HEK293T (cell line): ENCODE results near the gene SRGAP2C.
"Not testable (repeated sequence)": the region's sequence is repeated elsewhere in the genome, so short reads cannot be mapped to it uniquely, and the experiment has no call there.

ENCODE experiments used
- CTCF ChIA-PET: fragments of 350-600 bp; formaldehyde crosslinking; extraction: SDS; loops from one replicate; lab custom pipeline; 2021; ENCODE audit warnings: antibody characterized with exemption, inconsistent platforms; lab: Yijun Ruan, JAX
- POLR2A ChIA-PET: fragments of 350-600 bp; formaldehyde crosslinking; extraction: SDS; loops from one replicate; lab custom pipeline; 2020; ENCODE audit warnings: antibody characterized with exemption, inconsistent platforms; lab: Yijun Ruan, JAX
- DNase-seq: peaks from one replicate; pipeline ENCODE4 v3.0.0; 2012; ENCODE audit warnings: mixed read lengths; ENCODE audit errors: extremely low spot score
- TF ChIP-seq, protein P1 (sequence below): fragments of 450-650 bp; IDR thresholded peaks from 2 replicates; pipeline ENCODE4 v1.6.1; 2016

SRGAP2C gene

DNA sequence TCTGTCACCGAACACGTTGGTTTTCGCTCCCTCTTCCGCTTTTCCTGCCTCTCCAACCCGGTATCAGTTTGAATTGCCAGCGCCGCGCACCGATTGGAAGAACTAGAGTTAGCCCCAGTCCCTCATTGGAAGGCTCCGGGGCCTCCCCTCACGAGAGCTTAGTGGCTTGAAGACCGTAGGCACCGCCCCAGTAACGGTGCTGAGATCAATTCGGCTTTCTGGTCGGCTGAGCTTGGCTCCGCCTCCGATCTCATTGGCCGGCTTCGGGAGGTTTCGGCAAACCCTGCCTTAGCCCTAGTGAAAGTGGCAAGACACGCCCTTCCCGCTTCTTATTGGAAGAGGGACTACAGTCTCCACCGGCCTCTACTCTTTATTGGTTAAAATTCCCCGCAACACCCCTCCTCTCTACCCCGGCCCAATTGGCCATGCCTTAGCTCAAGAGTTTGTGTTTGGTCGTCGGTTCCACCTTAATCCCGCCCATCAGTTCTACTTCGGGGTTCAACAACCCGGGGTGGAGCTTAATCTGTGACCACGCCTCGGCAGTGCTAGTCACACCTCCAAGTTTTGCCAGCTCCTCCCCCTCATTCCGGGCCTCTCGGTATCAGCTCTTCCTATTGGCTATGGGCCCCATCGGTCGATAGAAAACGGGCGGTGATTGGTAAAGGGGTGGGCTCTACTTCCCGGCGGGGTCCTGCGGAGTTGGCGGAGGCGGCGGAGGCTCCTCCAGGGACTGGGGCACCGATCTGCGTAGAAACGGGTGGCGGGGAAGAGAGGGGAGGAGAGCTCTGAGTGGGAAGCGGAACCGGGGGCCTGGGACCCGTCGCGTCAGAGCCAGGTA, at the start of gene SRGAP2C, which contains the start of gene FAM72B:
SRGAP2C (plus strand) TSS at position 686 of the 838 bp plus-strand sequence. CDS start 2,472 bp downstream, outside the sequence.
FAM72B (minus strand) TSS at position 51 of the 838 bp plus-strand sequence. CDS start 851 bp downstream, outside the sequence.
- POLR2A ChIA-PET: not testable (repeated sequence)

DNA sequence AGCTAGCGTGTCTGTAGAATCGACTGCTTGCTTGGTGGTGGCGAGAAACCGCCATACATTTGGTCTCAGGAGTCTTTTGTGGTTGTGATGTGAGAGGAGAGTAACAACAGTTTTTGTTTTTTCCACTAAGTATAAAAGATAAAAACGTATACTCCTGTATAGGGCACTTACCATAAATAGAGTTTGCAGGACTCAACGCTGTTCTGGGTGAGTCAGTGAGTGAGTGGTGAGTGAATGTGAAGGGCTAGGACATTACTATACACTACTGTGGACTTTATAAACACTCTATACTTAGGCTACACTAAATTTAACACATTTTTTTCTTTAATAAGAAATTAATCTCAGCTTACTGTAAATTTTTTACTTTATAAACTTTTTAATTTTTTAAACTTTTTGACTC, 44.4 kb upstream of the SRGAP2C start:
- POLR2A ChIA-PET, CTCF ChIA-PET, DNase-seq: not testable (repeated sequence)

More for the DNA sequence above, at the start of gene SRGAP2C, which contains the start of gene FAM72B:
- TF ChIP-seq, protein P1, sequence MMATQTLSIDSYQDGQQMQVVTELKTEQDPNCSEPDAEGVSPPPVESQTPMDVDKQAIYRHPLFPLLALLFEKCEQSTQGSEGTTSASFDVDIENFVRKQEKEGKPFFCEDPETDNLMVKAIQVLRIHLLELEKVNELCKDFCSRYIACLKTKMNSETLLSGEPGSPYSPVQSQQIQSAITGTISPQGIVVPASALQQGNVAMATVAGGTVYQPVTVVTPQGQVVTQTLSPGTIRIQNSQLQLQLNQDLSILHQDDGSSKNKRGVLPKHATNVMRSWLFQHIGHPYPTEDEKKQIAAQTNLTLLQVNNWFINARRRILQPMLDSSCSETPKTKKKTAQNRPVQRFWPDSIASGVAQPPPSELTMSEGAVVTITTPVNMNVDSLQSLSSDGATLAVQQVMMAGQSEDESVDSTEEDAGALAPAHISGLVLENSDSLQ: peak; percentile 97
- DNase-seq, CTCF ChIA-PET: not testable (repeated sequence)

DNA sequence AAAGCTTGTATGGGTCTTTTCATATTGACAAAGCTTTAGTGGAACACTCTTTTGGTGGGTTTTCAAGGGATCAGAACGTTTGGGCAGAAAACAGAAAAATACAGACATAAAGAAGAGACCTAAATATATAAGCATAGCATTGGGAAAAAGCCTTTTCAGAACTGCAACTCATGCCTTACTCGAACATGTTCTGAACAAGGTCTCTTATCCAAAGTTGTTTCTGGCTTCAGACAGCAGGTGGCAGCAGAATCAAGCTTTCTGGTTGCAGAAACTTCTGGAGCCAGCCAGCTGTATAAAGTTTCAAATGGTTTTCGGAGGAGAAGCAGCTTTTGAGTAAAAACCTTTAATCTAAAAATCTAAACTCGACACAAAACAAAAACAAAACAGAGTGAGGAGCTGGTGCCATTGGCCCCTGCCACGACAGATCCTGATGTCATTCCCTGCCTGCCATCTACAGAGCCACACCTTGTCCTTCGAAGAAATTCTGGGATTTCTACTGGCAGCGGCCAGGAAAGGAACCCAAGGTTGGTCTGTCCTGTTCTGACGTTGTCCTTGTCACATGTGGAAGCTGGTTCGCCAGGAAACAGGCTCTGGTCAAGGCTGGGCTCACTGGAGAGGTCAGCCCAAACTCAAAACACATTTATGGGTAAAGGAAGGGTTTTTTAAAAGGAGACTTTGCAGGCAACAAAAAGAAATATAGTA, 36.1 kb upstream of the SRGAP2C start:
- CTCF ChIA-PET, POLR2A ChIA-PET, DNase-seq: not testable (repeated sequence)

DNA sequence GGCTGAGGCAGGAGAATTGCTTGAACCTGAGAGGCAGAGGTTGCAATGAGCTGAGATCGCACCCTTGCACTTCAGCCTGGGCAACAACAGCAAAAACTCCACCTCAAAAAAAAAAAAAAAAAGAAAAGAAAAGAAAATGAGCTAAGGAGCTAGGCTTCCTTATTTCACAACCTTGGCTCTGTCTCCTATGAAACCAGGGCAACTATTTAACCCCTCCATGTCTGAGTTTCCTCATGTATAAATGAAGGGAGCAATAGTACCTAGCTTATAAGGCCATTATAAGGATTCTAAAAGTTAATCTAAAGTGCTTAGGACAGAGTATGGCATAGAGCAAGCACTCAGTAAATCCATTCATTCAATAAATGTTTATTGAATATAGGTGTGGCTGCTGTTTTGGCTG, 33.5 kb upstream of the SRGAP2C start:
- CTCF ChIA-PET, POLR2A ChIA-PET, DNase-seq: not testable (repeated sequence)

DNA sequence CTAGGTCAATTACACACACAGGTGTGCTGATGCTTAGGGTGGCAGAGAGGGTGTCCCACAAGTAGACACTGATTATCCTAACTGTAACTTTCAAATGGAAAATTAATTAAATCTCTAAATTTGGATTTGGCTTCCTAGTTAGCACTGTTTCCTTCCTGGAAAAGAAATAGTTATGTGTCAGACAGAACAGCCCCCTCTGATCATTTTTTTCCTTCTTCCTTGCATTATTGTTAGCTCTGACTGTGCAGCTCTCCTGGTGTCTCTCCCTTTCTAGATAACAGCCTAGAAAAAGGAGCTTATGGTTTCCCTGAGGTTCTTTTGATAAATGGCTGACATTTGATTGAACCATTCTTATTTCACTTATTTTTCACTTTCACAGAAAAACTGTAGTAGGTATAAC, 32.0 kb upstream of the SRGAP2C start:
- DNase-seq, POLR2A ChIA-PET, CTCF ChIA-PET: not testable (repeated sequence)

DNA sequence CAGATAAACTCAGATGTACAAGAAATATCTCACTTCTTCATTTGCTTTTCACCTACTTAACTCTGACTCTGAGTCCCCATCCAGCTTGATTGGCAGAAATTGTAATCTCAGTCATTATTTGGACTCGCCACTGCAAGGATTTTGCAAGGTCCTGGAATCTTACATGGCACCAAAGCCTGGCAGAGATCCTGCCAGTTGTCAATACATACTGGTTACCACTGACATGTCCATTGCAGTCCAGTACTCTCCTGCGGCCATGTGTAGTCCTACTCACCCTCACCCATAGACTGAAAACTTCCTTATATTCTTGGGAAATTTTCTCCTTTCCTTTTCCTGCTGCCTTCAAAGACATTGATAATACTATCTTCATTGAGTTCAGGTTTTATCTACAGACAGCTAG, 30.0 kb upstream of the SRGAP2C start:
- POLR2A ChIA-PET, DNase-seq, CTCF ChIA-PET: not testable (repeated sequence)

DNA sequence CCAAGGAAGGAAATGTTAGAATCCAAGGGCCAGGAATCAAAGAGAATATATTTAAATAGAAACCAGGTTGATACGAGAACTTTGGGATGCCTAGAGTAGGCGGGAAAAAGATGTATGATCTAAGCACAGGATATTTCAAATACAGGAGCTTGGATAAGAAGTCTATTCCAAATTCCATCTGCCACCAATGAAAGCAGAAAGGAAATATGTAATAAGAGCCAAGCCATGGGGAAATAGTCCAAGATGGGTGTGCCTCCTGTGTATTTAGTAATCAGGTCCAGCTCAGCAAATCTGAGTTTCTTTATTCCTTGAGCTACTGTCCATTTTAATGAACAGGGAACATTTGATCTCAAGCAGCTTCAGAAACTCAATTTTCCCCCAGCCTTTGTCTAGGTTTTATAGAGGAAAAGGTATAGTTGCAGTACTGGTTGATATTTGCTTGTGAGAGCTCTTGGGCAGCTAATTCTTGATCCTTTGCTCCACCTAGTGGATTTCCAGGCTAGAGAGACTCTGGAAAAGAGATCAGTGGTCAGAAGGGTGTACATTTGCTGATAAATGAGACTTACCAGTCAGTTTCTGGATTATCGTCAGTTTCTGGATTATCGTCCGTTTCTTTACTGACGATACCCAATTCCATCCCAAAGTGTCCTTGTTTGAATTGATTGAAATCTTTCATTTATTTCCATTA, 29.0 kb upstream of the SRGAP2C start:
- CTCF ChIA-PET, DNase-seq, POLR2A ChIA-PET: not testable (repeated sequence)

DNA sequence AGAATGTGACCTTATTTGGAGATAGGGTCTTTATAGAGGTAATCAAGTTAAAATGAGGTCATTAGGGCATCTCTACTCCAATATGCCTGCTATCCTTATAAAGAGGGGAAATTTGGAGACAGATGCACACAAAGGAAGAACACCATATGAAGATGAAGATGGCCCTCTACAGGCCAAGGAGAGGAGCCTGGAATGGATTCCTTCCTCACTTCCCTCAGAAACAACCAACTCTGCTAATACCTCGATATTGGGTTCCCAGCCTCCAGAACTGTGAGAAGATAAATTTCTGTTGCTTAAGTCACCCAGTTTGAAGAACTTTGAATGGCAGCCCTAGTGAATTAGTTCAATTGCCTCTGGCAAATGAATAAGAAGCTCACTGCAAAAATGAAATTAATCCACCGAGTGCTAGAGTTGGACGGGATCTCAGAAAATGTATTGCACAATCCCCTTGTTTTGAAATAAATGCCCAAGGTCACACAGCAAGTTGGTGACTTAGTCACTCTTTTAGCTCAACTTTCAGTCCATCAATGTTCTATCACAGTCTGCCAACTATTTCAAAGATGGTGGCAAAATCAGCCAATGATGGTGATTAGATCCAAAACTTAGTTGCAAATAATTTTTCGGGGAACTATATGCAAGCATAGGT, 27.7 kb upstream of the SRGAP2C start:
- POLR2A ChIA-PET, CTCF ChIA-PET: not testable (repeated sequence)

DNA sequence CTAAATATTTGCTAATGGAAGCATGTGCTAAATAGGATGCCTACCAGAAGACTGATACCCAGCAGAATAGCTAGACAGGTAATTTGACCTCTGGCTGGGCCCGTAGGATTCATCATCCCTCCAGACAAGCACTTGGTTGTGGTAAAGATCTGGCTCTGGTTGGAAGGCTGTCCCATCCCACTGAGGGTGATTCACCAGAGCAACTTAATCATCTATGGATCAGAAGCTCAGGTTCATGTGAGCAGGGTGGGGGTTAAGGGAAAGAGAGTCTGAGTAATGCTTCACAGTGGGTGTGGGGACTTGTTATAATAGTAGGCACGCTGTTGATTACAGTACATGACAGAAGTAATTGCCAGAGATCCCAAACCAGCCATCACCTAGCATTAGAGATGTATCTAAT, 27.2 kb upstream of the SRGAP2C start:
- CTCF ChIA-PET, POLR2A ChIA-PET, DNase-seq: not testable (repeated sequence)

More for the DNA sequence above, 27.7 kb upstream of the SRGAP2C start:
- DNase-seq: not testable (repeated sequence)

DNA sequence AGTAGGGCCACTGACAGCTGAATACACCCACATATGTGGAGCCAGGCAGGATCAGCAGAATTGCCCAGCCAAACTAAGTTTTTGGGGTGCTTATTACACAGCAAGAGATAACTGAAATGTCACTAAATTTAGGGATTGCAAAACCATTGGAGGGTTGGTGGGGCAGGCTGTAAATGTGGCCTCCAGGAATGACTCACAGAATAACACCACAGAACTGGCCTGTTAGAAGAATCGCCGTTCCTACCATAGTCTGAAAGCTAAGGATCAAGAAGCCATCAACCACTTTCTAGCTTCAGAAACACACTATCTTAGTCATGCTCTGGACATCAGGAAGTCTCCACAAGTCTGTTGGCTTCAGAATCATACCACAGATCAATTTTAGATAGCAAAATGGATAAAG, 24.7 kb upstream of the SRGAP2C start:
- POLR2A ChIA-PET, DNase-seq: not testable (repeated sequence)

DNA sequence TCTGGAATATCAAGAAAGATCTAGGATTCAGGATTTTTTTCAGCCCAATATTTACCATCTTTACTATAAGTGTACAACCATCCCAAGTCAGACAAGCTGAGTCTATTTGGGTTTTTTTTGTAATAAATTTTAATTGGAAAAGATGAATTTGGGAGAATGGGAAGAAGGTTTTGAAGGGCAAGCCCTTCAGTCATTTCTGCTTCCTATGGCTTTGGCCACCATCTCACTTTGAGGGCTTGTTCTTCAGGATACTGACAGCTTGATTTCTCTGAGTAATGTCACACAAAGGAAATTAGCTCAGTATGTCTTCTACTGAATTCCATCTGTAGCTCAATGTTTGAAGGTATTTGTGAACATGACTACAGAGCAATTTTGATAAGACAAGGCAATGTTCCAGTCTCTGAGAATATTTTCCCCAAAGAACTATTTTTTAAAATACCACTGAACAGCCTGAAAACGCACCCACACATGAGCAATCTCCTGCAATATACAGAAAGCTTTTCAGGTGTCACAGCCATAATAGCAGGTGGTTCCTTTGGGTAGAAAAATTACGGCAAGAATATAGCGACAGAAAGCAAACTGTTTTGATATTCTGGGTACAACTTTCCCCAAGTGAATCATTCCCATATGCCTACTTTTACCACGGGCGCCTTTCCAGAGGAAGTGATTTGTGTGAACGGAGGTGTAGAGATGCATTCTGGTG, 23.4 kb upstream of the SRGAP2C start:
- POLR2A ChIA-PET, CTCF ChIA-PET, DNase-seq: not testable (repeated sequence)

More for the DNA sequence above, 24.7 kb upstream of the SRGAP2C start:
- CTCF ChIA-PET: not testable (repeated sequence)

DNA sequence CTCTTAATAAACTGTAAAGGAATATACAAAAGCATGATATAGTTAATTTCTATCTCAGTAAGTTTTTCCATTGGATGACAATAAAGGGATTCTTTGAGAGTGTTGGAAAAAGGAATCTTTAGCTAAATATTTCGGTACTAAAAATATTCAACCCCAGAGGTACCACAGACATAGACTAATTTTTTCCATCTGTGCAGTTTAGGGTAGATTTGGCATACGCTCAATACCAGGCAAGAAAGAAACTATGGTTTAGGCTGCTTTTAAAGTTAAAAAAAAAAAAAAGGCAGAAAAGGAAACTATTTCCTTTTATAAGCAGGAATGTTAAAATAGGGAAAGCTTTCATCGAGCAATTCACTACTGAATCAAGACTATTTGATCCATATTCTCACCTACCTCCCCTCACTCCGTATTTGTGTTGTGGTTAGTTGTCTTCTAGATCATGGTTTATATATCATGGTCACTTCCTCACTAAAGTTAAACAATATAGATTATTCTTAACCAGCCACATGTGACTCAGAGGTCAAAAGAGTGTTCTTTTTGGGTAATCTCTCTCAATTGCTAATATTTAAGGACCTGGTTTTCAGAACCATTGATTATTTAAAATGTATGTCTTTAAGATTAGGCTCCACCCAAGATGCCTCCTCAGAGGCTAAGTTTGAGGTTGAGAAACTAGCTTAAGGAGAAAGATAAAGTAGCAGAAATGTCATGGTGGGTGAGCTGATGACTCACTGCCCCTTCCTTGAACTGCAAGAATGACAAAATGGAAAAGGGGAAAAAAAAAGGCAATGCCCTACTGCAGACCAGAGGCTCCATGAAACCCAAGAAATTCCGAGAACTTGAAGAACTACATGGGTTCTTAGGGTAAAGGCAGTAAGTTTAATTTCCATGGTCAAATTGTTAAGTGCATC, 20.7 kb upstream of the SRGAP2C start:
- POLR2A ChIA-PET: not testable (repeated sequence)

DNA sequence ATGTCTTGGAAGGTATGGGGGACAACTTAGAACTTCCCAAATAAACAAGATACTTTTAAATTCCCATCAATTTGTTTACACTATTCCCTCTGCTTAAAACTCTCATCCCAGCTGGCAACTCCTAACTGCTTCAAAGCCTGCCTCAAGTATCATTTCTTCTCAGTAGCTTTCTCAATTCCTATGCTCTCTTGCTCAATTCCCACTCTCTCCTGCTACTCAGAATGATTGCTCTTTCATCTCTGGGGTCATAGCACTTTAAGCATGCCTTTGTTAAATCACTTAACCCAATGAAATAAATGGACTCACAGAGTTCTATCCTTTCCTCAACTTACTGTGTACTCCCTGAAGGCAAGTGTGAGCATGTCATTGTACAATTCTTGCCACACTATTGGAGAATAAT, 19.5 kb upstream of the SRGAP2C start:
- DNase-seq, POLR2A ChIA-PET, CTCF ChIA-PET: not testable (repeated sequence)

More for the DNA sequence above, 20.7 kb upstream of the SRGAP2C start:
- CTCF ChIA-PET, DNase-seq: not testable (repeated sequence)

DNA sequence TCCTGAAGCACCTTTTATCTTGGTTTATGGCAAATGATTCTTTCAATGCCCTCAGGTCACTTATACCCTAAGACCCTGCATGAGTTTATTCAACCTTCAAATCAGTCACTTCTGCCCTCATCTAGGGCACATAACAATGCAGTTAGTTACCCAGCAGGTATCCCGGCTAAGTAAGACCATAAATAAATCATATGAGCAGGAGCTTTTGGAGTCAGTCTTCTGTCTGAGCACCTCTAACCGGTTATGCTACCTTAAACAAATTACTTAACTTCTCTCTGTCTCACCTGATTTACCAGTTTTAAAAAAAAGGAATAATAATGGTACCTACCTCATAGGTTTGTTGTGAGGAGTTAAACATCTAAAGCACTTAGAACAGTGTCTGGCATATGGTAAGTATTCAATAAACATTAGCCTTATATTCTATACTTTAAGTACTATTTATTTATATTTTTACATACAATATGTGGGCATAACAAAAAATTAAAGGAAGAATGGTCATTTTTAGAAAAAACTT, 17.5 kb upstream of the SRGAP2C start:
- DNase-seq, CTCF ChIA-PET, POLR2A ChIA-PET: not testable (repeated sequence)

DNA sequence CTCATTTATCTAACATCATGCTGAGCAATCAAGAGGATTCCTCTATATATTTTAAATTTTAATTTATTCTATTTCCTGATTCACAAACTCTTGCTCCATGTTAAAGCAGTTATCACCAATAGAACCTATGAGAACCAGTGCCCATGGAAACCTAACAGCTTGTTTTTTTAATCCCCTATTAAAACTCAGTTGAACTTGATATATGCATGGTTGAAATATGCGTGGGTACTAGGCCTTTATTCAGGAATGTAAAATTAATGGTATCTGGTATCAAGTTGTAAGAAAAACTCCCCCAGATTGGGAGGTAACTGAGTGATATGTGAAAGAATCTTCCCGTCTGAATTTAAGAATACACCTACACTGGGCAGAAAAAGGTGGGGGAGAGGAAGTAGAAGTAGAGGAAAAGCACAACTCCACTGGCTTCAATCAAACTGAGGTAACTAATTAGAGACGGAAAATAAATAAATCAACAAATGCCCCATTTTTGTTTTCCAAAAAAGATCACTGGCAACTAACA, 16.6 kb upstream of the SRGAP2C start:
- CTCF ChIA-PET: not testable (repeated sequence)

More for the DNA sequence above, 16.6 kb upstream of the SRGAP2C start:
- POLR2A ChIA-PET, DNase-seq: not testable (repeated sequence)
